Measurements from ENCODE around the gene KIAA1755.

The KIAA1755 gene

GRCh38 chr20:38213607-38213940, 47.0 kb downstream of the KIAA1755 start:
- H3K4me3 ChIP-seq (ENCODE audit: low read length) = no peak overlapping the region
- DNase-seq (ENCODE audit: low read depth) = no peak
- no peak for TF ChIP-seq CTCF (conservative IDR thresholded peaks at IDR 0.05; ENCODE audit: low read depth, low read length)

GRCh38 chr20:38212806-38213606, 47.5 kb downstream of the KIAA1755 start:
- TF ChIP-seq CTCF (conservative IDR thresholded peaks at IDR 0.05; ENCODE audit: low read depth, low read length) = no peak

DNA sequence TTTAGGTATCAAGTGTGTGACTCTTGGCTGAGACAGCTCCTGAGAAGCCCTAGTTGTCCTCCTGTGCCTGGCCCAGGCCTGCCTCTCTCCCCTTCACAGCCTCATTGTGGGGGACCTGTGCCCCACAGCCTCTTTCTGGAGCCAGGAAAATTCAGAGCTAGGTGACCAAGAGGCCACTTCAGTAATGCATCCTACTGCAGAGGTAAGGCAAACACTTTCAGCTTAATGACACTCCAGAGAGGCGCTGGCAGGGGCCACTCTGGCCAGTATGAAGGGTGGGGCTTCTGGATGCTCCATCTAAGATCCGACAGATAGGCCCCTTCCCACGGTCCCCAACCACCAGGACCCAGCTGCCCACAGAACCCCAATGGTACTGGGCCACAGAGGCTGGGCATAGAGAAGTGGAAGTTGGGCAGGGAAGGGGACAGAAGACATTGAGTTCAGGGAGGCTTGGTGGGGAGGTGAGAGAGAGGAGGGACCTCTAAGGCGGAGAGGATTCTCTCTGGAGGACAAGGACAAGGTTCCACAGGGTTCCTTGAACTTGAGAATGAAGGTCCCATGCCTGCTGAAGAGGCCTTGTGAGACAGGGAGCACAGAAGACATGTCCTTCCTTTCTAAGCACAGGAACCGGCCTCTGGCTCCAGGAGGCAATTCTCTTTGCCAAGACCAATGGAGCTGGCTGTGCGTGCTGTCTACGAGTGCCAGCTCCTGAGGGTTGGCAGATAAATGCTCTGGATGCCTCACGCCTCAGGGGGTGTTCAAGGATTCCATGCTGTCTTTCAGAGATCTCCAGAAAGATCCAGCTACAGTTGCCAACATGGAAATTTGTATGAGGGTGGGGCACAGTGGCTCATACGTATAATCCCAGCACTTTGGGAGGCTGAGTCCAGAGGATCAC, 49.1 kb downstream of the KIAA1755 start:
- TF ChIP-seq CTCF (conservative IDR thresholded peaks at IDR 0.05; ENCODE audit: low read depth, low read length) = no peak
- no peak for DNase-seq (ENCODE audit: low read depth)
- H3K4me3 ChIP-seq (ENCODE audit: low read length) = no peak overlapping the region

More at GRCh38 chr20:38212806-38213606, 47.5 kb downstream of the KIAA1755 start:
- H3K4me3 ChIP-seq (ENCODE audit: low read length) = no peak overlapping the region
- no peak for DNase-seq (ENCODE audit: low read depth)

DNA sequence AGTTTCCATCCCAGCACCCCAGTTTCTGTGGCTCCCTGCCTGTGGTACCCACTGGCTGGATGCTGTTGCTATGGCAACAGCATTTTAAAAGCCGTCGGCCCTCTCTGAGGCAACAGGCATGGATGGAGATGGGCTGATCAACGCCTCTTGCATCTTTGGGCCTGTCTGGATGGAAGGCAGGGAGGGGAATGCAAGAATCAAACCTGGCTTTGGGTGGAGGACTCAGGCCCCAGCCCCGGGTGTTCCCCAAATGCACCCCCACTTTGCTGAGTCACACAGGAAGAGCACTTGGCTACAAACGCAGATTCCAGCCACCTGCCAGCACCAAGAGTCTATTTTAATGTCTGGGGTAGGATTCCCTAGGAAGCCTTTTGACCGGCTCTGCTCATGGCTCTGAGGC, 49.8 kb downstream of the KIAA1755 start:
- DNase-seq (ENCODE audit: low read depth) = no peak
- H3K4me3 ChIP-seq (ENCODE audit: low read length) = no peak overlapping the region
- no peak for TF ChIP-seq CTCF (conservative IDR thresholded peaks at IDR 0.05; ENCODE audit: low read depth, low read length)

DNA sequence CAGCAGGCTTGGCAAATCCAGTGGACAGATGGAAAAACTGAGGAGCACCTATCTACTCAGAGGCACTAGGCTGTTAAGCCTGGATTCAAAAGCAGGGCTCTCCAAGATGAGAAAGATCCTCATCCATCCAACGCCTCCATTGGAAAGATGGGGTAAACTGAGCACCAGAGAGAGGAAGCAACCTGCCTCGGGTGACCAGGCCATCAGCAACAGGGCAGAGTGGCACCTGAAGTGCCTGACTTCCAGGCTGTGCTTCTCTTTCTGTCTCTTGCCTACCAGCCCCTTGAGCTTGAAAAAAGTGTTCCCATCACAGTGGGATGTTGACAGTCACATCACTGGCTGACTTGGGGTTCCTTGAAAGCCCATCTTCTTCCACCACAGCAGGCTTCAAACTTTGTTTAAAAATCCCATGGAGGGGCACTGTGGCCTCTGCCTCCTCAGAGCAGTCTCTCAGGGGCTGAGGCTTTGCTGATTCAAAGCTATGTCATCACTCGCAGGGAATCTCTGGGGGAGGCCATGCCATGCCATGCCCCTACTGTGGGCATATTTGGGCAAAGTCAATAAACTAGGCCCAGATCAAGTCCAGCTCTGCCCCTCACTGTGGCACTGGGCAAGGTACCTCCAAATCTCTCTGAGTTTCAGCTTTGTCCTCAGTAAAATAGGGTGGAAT, 50.7 kb downstream of the KIAA1755 start:
- DNase-seq (ENCODE audit: low read depth) = no peak
- no peak for TF ChIP-seq CTCF (conservative IDR thresholded peaks at IDR 0.05; ENCODE audit: low read depth, low read length)
- no peak overlapping the region for H3K4me3 ChIP-seq (ENCODE audit: low read length)

- TF ChIP-seq CTCF (conservative IDR thresholded peaks at IDR 0.05; ENCODE audit: low read depth, low read length) = no peak
- no peak overlapping the region for H3K4me3 ChIP-seq (ENCODE audit: low read length)
- no peak for DNase-seq (ENCODE audit: low read depth)
Measured at GRCh38 chr20:38209054-38209675, 51.4 kb downstream of the KIAA1755 start.

Measured in retinal pigment epithelial cell (primary cell).